Stimulated activated CD8-positive, alpha-beta memory T cell treated with anti-CD3 and anti-CD28 coated beads, Interleukin-12 subunit alpha, Interleukin-12 subunit beta, amount 100 ng/mL, for 24 hours (primary cell): ENCODE results near the gene TNFSF12.

ENCODE experiments used
- DNase-seq: peaks from one replicate; pipeline ENCODE4 v3.0.0-alpha.2; 2020; ENCODE audit errors: extremely low read depth

TNFSF12 gene, protein sequence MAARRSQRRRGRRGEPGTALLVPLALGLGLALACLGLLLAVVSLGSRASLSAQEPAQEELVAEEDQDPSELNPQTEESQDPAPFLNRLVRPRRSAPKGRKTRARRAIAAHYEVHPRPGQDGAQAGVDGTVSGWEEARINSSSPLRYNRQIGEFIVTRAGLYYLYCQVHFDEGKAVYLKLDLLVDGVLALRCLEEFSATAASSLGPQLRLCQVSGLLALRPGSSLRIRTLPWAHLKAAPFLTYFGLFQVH

GRCh38 chr17:7548585-7549400, at the start of gene TNFSF12:
TNFSF12 (plus strand) TSS chr17:7549058; CDS start chr17:7549154, 96 bp downstream.
- no peak for DNase-seq

- DNase-seq = no peak
Measured at GRCh38 chr17:7499161-7499560, 49.7 kb upstream of the TNFSF12 start.

DNA sequence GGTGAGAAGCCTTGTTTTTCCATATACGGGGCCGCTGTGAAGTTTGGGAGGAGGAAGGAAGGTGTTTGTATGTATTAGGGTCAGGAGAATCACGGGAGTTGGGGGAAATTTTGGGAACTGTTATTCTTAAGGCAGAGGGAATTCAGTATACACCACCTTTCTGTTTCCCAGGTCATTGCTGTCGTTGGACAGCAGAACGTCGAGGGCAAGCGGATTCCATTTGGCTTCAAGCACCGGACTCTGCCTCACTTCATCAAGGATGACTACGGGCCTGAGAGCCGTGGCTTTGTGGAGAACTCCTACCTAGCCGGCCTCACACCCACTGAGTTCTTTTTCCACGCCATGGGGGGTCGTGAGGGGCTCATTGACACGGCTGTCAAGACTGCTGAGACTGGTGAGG, 47.1 kb upstream of the TNFSF12 start:
- no peak for DNase-seq

DNA sequence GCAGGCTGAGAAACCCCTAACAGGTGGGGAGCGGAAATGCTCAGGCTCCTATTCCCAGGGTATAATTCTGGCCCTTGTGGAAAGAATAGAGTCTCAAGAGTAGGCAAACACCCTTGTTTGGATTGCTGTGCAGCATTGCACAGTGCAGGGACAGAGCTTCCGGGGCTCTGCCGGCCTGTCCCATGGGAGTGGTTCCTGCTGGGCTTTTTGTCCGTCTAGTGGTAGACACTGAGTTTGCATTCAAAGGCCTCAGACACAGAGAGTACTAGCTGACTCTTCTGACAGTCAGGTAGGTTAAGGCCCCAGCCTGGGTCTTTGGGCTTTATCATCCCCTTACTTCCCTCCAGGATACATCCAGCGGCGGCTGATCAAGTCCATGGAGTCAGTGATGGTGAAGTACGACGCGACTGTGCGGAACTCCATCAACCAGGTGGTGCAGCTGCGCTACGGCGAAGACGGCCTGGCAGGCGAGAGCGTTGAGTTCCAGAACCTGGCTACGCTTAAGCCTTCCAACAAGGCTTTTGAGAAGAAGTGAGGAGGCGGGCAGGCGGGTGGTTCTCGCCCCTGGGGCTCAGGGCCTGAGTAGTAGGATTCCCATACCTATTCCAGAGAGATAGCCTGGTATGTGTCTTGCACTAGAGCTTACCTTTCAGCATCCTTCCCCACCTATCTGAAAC, 46.5 kb upstream of the TNFSF12 start:
- no peak for DNase-seq

- no peak for DNase-seq
Measured at GRCh38 chr17:7502987-7503386, 45.9 kb upstream of the TNFSF12 start.

DNA sequence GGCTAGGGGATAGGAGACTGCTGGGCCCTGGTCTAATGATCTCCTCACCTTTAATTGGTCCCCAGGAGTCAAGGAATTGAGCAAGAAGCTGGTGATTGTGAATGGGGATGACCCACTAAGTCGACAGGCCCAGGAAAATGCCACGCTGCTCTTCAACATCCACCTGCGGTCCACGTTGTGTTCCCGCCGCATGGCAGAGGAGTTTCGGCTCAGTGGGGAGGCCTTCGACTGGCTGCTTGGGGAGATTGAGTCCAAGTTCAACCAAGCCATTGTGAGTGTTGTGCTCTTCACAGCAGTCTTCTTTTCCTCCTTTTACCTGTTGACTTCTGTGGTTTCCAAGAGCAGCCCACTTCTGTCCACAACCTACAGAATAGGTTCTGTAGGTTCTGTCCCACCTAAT, 45.3 kb upstream of the TNFSF12 start:
- no peak for DNase-seq

DNA sequence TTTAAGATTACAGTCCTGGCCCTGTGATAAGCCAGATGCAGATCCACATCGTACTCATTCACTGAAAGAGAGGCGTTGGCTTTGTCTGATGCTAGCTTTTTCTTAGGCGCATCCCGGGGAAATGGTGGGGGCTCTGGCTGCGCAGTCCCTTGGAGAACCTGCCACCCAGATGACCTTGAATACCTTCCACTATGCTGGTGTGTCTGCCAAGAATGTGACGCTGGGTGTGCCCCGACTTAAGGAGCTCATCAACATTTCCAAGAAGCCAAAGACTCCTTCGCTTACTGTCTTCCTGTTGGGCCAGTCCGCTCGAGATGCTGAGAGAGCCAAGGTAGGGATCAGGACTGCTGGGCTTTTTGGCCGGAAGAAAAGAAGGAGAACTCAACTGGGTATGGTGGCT, 40.7 kb upstream of the TNFSF12 start:
- no peak for DNase-seq

- DNase-seq = no peak
Measured at GRCh38 chr17:7508846-7509245, 40.0 kb upstream of the TNFSF12 start.

DNA sequence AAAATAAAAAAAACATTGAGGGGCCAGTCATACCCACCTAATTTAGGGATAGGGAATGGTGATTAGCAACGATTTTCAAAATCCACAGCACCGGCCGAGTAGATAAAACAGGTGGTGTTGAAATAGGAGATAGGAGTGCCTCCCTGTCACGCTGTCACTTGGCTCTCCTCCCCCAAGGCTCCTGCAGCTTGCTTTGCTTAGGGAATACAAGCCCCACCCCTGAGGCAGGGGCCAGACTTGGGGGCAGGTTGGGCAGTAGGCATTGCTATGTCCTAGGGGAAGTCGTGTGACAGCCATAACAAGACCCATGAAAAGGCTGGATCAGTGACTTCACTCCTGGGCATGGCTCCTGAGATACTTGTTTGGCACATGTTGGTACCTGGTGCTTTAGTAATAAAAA, 38.9 kb upstream of the TNFSF12 start:
- DNase-seq = no peak

- no peak for DNase-seq
Measured at GRCh38 chr17:7511108-7511507, 37.8 kb upstream of the TNFSF12 start.

GRCh38 chr17:7512105-7512504, 36.8 kb upstream of the TNFSF12 start:
- DNase-seq = no peak

- no peak for DNase-seq
Measured at GRCh38 chr17:7512824-7513540, 35.9 kb upstream of the TNFSF12 start.

- DNase-seq = no peak
Measured at GRCh38 chr17:7513850-7514419, 34.9 kb upstream of the TNFSF12 start.

DNA sequence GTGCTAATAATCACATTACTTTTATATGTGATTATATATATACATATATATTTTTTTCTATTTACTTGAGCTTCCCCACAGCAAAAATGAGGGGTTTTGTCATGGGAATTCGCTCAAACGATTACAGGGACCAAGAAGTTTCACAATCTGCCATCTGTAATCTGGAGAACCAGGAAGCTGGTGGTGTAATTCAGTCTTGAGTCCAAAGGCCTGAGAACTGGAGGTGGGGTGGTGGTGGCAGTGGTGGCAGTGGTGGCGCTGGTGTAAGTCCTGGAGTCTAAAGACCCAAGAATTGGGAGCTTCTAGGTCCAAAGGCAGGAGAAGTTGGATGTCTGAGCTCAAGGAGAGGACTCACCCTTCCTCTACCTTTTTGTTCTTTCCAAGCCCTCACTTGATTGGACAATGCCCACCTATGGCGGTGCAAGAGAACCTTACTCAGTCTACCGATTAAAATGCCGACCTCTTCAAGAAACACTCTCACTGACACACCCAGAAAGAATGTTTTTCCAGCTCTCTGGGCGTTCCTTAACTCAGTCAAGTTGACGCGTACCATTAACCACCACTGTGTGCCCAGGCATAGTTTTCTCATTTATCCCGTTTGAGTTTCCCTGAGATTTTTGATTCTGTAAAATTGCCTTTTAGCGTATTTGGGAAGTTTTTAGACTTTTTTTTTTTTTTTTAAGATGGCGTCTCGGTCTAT, 32.8 kb upstream of the TNFSF12 start:
- DNase-seq = no peak

DNA sequence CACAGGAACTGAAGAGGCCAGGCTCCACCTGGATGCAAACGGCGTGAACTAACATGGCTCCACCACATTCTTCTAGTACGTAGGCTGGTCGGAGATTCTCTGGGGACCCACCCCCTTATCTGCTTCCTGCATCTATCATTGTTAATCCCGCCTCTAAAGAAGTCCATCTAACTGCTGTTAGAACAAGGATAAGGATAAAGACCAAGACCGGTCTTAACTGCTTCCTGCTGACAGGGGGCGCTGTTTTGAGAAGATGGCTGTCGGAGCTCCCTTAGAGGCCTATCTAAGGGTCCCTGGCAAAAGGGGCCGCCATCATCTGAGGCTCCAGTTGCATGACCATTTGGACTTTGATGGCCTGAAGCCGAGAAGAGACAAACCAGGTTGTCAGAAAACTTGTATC, 25.8 kb upstream of the TNFSF12 start:
- DNase-seq = peak; percentile 5

DNA sequence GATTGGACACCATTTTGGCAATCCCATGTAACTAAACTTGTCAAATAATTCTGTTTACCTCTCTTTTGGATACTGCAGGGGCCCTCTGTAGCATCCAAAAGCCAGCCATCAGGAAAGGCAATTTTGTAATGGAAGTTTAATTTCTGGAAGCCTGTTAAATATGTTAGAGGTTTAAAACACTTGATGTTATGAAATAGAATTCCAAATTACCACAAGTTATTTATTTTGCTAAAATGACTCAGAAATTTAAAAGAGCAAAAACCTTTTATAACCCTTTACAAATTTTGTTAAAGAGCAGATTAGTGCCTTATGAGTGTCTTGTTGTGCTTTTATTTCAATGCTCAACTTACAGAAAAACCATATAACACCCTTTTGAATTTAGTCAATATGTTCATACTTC, 20.0 kb upstream of the TNFSF12 start:
- DNase-seq = no peak

DNA sequence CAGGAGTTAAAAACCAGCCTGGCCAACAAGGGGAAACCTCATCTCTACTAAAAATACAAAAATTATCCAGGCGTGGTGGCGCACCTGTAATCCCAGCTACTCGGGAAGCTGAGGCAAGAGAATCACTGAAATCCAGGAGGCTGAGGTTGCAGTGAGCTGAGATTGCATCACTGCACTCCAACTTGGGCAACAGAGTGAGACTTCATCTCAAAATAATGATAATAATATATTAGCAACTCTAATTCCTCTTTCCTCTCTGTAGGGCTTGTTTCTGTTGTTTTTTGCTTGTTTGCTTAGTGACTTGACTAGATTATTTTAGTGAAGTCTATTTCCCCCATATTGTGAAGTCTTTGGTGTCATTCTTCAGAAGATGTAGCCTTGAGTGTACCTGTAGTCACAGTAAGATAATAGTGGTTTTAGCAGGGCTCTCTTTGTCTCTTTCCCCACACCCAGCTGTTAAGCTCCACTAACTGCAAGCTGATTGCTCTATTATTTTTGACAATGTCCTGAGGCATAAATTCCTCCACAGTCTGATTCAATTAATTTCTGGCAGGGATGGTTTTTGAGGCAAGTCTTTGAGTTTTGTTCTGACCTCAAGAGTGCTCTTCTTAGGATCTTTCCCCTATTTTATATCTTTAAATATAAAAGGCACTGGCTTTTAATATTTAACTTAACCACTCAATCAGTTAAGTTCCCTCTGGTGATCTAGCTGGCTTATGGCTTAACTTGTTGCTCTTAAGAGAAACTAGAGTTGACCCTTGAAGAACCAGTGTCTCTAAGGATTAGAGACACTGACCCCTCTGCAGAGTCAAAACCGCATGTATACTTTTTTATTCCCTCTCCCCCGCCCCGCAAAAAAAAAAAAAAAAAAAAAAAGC, 18.6 kb upstream of the TNFSF12 start:
- DNase-seq = no peak

DNA sequence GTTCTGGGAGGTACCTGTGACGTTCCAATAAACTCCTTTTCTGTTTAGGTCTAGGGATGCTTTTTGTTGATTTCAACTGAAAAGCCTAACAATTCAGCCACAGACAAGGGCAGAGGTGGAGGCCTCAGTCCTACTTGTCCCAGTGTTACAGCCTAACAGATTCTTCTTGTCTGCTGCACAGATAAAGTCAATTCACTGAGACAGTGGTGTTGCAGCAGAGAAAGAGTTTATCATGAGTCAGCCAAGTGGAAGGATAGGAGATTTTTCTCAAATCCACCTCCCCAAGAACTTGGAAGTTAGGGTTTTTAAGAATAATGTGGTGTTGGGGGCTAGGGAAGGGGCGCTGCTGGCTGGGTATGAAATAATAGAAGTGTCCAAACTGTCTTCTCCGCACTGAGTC, 10.8 kb upstream of the TNFSF12 start:
- no peak for DNase-seq

DNA sequence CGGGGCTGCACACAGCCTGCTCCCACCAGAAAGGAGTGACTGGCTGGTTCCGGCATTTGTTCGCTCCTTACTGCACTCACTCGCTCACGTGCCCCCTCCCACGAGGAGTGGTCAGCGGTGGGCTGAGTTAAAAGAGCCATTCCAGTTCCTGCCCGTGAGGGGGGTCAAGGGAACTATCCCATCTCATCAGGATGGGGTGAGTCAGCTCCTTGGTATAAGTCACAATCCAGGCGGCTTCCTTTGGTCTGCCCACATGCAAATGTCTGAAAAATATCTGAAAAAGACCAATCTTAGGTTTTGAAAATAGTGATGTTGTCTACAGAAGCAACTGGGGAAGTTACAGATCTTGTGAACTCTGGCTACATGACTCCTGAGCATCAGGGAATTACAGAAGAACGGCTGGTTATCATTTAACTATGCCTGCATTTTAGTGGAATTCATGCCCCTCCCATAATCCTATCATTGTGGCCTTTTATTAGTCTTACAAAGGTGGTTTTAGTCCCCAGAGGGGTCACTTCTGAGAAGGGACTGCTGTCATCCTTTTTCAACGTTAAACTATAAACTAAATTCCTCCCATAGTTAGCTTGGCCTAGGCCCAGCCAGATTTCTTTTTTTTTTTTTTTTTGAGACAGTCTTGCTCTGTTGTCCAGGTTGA, 9.8 kb upstream of the TNFSF12 start:
- no peak for DNase-seq
